Neural progenitor cell (in vitro differentiated cells): ENCODE results near the gene RPL35A.

Experiments used
- EZH2 ChIP-seq: fragments of 200-600 bp; sonication (generic); IDR thresholded peaks from 2 replicates; pipeline ENCODE4 v1.6.1; 2017; ENCODE audit warnings: antibody characterized with exemption, mild to moderate bottlenecking, moderate library complexity
- EZH2phosphoT487 ChIP-seq: fragments of 200-600 bp; sonication (generic); IDR thresholded peaks from 2 replicates; pipeline ENCODE4 v1.6.1; 2017; ENCODE audit warnings: antibody characterized with exemption
- TF ChIP-seq, protein P1 (sequence below): fragments of 200-600 bp; sonication (generic); IDR thresholded peaks from 2 replicates; pipeline ENCODE4 v1.5.1; 2017; ENCODE audit warnings: antibody characterized with exemption, mild to moderate bottlenecking

GRCh38 chr3:197907196-197907595 lies 42.8 kb upstream of the RPL35A start:
- TF ChIP-seq, protein P1, sequence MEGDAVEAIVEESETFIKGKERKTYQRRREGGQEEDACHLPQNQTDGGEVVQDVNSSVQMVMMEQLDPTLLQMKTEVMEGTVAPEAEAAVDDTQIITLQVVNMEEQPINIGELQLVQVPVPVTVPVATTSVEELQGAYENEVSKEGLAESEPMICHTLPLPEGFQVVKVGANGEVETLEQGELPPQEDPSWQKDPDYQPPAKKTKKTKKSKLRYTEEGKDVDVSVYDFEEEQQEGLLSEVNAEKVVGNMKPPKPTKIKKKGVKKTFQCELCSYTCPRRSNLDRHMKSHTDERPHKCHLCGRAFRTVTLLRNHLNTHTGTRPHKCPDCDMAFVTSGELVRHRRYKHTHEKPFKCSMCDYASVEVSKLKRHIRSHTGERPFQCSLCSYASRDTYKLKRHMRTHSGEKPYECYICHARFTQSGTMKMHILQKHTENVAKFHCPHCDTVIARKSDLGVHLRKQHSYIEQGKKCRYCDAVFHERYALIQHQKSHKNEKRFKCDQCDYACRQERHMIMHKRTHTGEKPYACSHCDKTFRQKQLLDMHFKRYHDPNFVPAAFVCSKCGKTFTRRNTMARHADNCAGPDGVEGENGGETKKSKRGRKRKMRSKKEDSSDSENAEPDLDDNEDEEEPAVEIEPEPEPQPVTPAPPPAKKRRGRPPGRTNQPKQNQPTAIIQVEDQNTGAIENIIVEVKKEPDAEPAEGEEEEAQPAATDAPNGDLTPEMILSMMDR = no peak
- TF ChIP-seq EZH2phosphoT487 = no peak
- no peak for TF ChIP-seq EZH2
